ENCODE data around the gene NR2E1. TPM values are rescaled to one million over a fixed set of nuclear protein-coding genes. Genes with fewer than 3 reads are reported as not detected.

NR2E1 gene
- total RNA-seq, 1 donor from 2014 or later, result 0.08 TPM

DNA sequence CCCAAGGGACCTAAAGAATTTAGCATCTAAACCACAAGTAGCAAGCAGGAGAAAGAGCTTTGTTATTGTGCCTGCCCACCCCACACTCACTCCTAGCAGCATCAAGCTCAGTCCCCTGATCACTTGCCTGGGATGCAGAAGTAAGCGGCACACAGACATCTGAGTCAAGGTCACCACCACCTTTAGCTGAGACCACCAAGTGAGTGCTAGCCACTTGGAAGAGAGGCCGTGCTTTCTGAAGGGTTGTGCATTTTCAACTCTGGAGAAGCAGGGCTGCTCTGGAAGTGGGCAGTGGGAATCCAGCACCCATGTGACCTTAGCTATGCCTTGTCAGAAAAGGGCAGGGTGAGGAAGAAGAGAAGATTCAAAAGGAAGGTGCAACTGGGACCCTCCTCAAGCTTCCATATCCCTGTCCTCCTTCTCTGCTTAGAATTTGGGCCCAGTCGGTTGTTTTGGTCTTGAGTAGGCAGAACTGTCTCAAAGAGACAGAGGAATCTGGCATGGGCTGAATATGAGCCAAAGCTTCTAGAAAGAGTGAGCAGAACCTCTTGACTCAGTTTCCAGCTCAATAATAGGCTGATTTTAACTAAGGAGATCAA lies 6.2 kb downstream of the NR2E1 start:
- no peak for ATAC-seq

DNA sequence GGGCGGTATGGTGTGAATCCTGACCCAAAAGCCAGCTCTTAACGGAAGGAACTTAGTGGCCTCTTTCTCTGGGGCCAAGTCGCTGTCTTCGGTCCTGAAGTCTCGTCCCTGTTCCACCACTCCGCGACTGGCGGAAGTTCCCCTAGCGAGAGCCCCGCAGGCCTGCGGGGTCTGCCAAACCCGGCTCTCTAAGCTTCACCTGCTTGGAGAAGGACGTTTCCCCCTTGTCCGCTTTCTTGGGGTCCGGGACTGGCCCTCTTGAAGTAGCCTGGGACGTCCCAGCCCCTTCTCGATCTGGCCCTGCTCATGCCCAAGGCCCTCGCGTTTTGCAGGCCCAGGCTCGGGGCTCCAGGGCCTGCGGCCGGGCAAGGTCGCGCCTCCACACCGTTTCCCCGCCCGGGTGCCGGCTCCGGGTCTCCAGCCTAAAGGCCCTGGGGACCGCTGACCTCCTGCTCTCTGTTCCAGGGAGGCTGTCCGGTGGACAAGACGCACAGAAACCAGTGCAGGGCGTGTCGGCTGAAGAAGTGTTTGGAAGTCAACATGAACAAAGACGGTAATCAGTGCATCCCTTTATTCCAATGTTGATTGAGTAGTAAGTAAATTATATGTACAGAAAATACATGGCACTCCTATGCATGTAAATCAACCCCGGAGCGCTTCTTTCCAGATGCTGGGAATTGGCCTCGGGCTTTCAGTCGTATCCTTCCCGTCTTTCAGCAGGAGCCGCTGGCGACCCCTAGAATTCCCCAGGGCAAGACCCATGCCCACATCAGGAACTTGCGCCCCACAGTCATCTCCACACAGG lies 8.8 kb downstream of the NR2E1 start:
- no peak for ATAC-seq

DNA sequence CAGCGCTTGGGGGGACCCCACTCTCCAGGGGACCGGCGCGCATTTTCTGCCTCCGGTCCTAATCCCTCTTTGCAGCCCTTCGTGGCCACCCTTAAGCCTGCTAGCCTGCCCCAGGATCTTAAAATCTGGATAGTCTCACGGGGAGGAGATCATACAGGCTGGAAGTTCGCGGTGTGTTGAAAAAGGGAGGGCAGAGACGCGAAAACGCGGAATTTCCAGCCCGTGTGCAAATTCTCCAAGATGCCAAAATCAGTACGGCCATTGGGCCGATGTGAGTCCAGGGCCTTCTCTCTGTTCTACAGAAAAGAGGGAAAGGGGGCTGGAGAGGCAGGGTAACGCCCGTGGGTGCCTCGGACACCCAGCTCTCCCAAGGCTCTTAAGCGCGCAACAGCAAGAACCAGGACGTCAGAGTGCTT lies 9.4 kb downstream of the NR2E1 start:
- no peak for ATAC-seq

DNA sequence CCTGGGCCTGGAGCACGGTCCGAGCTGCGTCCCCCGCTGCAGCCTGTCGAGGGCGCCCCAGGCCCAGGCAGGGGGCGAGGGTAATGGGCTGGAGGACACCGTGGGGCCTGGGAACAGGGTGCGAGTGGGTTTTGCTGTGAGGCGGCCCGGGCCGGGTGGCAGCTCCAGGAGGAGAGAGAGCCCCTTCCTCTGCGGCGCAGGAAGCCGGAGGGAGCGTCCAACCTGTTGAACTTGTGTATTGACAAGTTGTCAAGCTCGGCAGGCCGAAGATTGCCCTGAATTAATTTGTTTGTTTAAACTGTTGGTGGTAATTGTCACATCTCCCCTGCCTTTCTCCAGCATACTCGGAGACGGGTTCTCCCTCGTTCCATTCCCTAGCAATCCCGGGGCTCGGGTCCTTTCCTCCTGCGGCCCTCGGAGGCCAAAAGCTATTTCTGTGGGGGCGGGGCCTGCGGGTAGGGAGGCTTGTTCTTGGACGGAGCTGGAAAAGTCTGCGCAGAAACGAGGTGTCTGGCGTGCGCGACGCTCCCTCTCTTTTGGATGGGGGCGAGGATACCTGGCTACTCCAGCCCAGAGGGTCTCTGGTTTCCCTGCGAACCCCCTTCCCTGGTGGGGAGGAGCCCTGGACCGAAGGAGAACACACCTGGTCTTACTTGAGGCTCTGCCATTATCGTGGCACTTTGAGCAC lies 9.9 kb downstream of the NR2E1 start:
- peak; percentile 49 for ATAC-seq

DNA sequence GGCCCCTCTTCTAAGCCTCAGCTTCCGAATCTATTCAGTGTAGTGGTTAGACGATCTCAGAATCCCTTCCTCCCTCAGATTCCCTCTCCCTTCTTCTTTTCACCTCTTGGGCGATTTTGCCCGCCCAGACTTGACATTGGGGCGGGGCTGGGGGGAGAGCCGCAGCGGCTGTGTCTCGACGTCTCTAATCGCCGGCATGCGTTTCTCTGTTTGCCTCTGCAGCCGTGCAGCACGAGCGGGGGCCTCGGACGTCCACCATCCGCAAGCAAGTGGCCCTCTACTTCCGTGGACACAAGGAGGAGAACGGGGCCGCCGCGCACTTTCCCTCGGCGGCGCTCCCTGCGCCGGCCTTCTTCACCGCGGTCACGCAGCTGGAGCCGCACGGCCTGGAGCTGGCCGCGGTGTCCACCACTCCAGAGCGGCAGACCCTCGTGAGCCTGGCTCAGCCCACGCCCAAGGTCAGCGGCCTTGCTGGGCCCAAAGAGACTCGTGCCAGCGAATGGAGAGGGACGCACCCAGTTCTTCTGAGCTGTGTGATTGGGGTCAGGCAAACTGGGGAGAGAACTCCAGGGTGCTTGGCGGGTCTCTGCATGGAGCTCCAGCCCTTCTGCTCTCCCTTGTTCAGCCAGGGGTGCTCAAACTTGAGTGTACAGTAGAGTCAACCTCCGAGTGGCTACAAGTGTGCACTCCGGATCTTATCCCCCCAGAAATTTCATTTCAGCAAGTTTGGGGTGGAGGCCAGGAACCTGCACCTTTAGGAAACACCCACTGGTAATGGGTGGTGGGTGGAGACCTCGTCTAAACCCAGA lies 10.7 kb downstream of the NR2E1 start:
- ATAC-seq, result peak; percentile 29

DNA sequence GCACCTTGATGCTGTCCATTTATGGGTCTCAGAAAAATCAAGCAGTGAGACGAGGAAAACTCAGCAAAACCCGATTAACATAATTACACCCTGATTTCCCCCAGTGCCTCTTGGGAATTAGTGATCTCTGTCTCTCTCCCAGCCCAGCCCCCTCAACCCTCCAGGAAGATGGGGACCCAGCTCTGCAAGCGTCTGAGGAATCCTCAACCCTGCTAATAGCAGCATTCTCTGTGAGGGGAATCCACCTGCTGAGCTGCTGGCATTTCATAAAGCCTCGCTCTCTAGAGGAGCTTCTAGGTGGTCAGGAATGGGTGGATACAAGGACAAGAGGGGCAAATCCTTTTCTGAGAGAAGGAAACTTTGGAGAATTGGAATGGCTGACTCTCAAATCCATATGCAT lies 13.9 kb downstream of the NR2E1 start:
- no peak for ATAC-seq

DNA sequence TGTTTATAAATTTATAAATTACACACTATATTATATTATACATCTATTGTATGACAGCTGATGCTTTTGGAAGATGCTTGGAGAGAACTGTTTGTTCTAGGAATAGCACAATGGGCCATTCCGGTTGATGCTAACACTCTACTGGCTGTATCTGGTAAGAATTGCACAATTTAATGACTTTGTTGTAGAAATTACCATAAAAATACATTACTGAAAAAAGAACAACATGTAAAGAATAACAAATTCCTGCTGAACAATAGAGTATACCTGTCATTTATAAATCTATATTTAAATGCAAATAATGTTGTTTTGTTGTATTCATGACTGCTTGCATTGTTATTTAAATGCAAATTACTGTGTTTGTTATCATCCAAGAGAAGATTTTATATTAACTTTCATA lies 14.4 kb downstream of the NR2E1 start:
- no peak for ATAC-seq

DNA sequence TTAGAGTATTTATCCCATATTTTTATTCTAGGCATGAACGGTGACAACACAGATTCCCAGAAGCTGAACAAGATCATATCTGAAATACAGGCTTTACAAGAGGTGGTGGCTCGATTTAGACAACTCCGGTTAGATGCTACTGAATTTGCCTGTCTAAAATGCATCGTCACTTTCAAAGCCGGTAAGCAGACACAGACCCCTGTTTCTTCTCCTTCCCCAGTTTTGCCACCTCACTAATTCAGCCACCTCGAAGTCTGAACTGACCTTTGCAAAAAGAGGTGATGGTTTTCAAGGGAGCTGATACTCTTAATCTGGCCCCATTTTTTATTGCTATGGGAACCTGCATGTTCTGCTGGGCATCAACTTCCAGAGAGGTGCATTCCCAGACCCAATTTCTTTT lies 15.0 kb downstream of the NR2E1 start:
- ATAC-seq, result no peak

DNA sequence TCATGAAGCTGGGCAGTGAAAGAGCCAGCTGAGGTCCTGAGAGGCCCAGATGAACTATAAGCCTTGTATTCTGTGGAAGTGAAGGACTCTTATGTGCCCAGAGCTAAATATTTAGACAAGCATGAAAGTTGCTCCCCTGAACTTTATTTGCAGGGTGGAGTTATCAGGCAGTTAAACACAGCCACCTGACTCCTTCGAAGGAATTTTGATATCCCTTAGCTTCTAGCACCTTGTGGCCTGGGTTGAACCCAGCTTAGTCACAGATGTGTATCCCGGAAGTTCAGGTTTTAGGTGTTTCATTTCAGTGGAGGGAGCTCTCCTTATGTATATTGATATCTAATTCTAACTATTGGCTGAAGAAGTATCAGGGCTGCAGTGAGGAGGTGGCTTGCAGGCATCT lies 20.4 kb downstream of the NR2E1 start:
- ATAC-seq, result no peak

DNA sequence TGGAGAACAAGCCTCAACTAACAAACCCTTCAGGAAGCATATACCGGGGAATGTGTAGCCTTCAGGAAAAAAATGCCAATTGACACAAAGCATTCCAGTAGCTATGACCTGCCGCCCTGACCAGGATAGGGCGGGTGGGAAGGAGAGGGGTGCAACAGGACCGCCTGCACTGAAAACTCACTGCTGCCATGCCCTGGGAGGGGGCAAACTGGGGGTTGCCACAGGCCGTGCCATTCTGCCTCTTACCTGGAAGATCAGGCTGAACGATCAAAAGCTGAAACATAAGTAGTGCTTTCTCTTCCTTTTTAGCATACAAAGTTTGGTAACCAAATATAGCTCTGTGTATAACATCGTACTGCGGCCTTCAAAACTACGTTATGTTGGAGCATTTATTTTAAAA lies 21.7 kb downstream of the NR2E1 start:
- no peak for ATAC-seq

DNA sequence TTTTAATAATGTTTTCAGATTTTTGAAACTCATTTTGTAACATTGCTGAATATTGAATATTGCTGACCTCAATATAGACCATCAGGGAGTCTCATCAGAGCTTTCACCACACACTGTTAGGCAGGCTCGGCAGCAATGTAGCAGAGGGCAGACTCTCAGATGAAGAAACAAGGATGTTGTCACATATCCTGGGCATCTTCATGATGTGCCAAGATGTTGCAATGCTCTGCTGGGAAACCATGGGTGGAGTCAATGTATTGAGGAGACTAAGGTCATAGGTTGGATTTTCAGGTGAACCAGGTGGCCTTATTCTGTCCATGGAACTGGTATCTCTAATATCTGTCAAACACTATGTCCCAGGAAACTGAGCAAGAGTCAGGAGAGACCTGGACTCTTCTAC lies 27.3 kb downstream of the NR2E1 start:
- ATAC-seq, result peak; percentile 69

DNA sequence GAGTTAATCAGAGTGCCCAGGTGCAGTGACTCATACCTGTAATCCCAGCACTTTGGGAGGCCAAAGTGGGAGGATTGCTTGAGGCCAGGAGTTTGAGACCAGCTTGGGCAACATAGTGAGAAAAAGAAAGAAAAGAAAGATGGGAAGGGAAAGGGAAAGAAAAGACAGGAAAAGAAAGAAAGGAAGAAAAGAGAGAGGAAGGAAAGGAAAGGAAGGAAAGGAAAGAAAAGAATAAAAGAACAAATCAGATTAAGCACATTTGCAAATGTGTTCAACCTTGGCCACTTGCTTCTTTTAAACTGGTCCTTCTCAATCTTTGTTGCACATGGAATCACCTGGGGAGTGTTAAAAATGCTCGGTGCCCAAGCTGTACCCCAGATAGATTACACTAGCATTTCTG lies 28.0 kb downstream of the NR2E1 start:
- no peak for ATAC-seq

DNA sequence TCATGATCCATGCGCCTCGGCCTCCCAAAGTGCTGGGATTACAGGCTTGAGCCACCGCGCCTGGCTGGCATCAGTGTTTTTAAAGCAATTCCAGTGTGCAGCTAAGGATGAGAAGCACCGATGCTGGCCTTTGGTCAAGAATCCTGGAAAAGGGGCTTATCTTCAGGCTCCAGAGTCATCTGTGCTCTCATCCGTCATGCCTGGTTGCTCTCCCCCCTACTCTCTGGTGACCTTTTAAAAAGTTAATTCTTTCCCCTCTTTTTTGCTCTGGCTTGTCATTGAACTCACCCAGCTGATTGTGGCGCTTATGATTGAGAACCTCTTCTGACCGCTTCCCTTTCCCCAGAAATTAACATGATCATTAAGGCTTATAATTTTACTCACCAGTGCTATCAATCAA lies 28.7 kb downstream of the NR2E1 start:
- ATAC-seq, result no peak

DNA sequence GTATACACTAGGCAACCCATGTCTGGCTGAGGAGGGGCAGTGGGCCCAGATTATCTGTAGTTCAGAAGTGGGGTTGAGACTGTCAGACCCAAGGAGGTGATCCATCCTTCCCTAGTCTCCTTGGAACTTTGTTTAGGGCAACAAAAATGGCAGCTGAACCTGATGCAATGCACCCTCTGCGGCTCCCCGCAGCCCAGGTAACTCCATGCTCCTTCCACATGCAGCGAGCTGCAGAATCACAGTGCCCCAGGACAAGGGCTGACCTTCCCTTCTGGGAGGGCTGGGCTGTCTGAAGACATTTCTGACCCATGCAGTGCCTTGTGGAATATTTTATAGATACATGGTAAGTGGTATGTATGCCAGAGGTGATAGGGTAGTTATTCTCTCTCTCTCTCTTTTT lies 29.4 kb downstream of the NR2E1 start:
- ATAC-seq, result no peak

DNA sequence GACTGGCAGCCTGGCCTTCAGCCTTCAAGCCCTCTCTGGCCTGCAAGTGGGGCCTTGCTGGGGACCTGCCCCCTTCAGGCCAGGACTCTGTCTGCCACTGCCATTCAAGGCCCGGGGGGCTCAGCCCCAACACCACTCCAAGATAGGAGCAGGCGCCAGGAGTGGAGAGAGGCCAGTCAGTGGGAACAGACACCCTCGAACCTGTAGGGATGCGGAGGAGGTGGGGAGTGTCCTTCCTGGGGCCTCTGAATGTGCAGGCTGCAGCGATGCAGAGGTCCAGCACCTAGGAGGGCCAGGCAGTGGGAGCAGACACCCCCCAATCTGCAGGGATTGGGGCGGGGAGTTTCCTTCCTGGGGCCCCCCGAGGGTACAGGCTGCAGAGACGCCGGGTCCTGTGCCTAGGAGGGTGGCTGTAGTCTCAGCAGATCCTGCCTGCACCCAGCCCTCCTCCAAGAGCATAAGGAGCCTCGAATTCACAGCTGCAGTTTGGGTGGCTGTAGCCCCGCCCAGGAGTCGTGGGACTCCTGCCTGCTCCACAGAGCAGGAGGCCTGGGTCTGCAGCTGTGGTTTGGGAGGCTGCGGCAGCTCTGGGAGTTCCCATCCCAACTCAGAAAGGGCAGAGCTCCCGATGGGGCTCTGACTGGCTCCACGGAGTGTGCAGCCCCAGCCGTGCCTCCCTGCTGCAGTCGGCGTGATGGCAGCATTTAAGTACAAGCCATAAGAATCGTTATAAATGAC lies 33.1 kb downstream of the NR2E1 start:
- ATAC-seq, result no peak

DNA sequence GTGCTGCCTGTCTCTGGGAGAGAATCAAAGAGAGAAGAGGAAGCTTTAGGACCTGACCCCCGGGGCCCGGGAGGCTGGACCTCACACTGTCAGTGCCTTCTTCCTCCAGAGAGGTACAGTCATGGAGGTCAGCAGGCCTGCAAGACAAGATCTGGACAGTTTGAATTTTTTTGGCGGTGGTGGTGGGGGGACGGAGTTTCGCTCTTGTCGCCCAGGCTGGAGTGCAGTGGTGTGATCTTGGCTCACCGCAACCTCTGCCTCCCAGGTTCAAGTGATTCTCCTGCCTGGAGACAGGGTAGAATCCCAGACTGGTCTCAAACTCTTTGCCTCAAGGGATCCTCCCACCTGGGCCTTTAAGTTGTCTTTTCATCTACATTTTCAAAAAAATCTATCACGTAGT lies 34.4 kb downstream of the NR2E1 start:
- no peak for ATAC-seq

DNA sequence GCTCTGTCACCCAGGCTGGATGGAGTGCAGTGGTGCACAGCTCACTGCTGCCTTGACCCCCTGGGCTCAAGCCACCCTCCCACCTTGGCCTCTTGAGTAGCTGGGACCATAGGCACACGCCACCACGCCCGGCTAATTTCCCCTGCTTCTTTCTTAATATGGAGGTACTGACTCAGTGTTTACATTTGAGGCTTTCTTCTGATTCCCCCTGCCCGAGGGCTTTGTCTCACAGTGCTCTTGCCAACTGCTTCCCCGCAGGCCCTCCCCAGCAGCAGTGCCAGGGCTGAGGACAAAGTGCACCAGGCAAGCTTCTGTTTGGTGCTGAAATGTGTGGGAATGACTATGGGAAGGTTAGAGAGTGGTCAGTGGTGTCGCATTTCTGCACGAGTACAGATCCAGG lies 34.8 kb downstream of the NR2E1 start:
- peak; percentile 72 for ATAC-seq

DNA sequence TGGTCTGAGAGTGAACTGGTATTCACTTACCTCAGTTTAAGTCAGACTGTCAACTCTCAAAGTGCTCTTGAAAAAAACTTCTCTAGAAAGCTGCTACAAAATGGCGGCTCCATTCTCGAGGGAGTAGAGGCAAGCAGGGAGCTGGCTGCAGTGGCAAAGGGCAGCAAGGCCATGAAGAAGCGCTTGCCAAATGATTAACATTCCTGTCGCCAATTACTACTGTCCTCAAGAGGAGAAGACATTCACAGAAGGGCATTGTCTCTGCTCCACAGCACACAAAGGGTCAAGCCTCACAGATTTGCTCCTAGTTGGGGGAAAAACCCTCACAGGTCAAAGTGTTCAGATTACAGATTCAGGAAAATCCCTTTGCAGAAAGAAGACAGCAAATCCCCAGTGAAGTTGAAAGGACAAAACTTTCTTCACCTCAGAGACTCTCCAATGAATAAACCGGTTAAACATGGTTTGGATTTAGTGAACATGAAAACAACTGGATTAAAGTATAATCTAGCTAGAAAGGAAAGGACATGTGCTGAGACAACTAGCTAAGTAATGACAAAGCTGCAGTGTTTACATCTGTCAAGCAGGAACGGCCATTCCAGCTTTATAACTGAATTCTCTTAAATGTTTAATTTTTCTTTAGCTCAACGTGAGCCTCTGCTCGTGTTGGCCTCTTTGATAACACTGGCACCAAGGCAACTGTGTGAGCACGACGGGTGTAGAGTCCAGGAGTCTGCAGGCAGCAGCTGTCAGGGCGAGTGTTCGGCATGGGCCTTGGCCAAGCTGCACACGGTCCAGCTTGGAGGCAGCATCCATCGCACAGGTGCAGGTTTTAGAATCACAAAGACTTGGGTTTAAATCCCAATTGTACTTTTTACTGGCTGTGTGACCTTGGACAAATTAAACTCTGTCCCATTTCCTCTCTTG lies 37.6 kb downstream of the NR2E1 start:
- peak; percentile 80 for ATAC-seq

DNA sequence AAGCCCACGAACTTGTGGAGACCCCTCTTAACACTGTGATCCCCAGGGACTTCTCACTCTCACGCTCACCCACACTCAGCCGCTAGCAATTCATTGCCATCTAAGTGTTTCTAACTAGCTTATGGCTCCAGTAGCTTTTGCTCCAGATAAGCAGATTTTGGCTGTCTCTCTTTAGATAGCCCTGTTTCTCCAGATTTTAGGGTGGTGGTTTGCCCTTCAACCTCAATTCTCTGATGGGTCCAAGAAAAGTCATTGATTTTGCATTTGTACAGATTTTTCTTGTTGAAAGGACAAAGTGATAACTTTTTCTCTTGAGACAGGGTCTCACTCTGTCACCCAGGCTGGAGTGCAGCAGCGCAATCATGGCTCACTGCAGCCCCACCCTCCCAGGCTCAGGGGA lies 41.2 kb downstream of the NR2E1 start:
- ATAC-seq, result no peak

DNA sequence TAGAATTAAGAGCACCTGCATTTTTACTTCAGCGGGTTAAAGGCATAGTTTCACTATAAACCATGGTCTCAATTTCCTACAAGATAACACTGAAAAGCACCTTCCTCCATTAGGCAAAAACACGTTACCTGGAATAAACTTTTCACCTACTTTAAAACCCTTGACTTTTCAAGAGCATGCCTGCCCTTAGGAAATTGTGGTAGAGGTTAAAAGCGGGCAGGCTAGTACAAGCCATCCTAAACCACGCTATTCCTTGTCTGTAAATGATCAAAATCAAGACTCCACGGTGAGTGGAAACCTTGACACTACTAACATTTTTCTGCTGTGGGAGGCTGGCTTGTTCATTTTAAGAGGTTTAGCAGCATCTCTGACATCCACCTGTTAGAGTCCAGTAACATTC lies 43.9 kb downstream of the NR2E1 start:
- no peak for ATAC-seq

DNA sequence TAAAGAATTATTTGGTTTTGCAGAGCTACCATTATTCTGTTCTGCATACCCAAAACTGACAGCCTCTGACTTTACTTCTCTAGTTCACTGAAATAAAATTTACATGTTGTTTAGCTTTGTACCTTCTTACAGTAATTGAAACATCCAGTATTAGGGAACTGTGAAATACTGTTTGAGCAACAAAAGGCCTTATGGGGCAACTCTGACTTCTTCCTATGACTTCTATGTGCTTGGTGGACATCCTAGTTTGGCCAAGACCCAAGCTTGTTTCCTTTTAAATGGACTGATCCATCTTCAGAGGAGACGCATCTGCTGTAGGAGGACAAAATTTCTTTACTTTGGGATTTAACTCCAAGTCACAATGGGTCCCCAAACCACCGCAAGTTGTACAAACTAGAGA lies 44.7 kb downstream of the NR2E1 start:
- ATAC-seq, result no peak

Data from esophagus mucosa (tissue), 1 donor.